HG03575 (cell line): ENCODE measurements around the gene NOD2.

Experiments used
- ATAC-seq: cut with Tn5 transposase; IDR thresholded peaks from one replicate; pipeline ENCODE4 v1.9.1; 2021; ENCODE audit not compliant: unreplicated experiment, insufficient number of reproducible peaks, low FRiP score; ENCODE audit errors: extremely low read depth

The NOD2 gene

GRCh38 chr16:50761267-50761666, 67.9 kb downstream of the NOD2 start:
- no peak for ATAC-seq

- ATAC-seq, result no peak
Measured at GRCh38 chr16:50762241-50762640, 68.8 kb downstream of the NOD2 start.

GRCh38 chr16:50763211-50763610, 69.8 kb downstream of the NOD2 start:
- no peak for ATAC-seq

GRCh38 chr16:50765260-50765659, 71.9 kb downstream of the NOD2 start:
- ATAC-seq, result no peak

- ATAC-seq, result no peak
Measured at GRCh38 chr16:50765861-50766260, 72.5 kb downstream of the NOD2 start.

GRCh38 chr16:50767197-50767596, 73.8 kb downstream of the NOD2 start:
- no peak for ATAC-seq

- ATAC-seq, result no peak
Measured at GRCh38 chr16:50771366-50771765, 78.0 kb downstream of the NOD2 start.

GRCh38 chr16:50774405-50774804, 81.0 kb downstream of the NOD2 start:
- no peak for ATAC-seq

- no peak for ATAC-seq
Measured at GRCh38 chr16:50774960-50775359, 81.6 kb downstream of the NOD2 start.

GRCh38 chr16:50776037-50776436, 82.6 kb downstream of the NOD2 start:
- ATAC-seq, result no peak

GRCh38 chr16:50778284-50779163, 85.1 kb downstream of the NOD2 start:
- no peak for ATAC-seq

GRCh38 chr16:50781043-50781442, 87.6 kb downstream of the NOD2 start:
- no peak for ATAC-seq

- ATAC-seq, result no peak
Measured at GRCh38 chr16:50781518-50781917, 88.1 kb downstream of the NOD2 start.
